ENCODE results near the gene CSMD2.

CSMD2 gene

DNA sequence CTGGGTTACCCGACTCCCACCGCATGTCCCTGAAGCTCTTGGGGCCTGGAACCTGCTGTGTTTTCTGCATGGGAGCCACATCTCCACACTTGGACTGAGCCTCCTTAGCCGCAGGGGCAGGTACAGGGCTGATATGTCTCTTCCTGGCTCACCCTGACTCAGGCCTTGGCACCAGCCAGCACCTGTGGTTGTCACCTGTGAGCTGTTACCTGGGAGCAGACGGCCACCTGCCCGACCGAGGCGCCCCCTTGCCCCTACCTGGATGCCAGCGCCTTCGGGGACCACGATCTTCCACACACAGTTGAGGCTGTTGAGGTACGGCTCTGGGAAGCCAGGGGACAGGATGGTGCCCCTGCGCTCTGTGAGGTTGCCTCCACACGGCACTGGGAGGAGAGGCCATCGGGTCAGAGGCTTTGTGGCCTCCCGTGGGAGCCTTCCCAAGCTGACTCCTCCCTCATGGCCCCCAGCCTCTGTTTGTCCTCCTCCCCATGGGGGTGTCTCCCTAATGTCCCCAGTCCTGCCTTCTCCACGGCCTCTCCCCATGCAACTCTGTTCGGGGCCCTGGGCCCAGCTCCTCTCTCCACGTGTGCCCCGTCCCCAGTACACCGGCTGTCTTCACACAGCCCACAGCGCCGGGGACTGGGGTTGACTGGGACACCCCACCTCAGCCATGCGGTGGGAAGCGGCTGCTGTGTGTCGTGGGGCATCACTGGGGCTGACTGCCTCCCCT, 540.6 kb downstream of the CSMD2 start:
- no peak for DNase-seq

DNA sequence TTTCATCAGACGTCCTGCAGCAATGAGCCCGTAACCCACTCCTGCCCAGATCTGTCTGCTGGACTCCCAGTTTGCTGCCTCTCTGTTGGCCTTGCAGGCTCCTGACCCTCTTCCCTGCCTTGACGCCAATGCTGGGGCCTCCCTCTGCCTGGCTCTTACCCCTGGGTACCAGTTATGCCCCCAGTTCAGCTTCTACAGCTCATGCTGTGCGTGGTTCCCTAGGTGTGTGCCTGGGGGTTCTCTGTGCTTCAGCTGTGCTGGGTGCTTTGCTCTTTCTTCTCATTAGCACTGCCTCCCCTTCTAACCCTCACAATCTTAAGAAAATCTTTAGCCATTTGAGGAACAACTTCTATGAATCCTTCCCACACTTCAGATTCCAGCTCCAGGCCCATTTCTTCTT, 541.2 kb downstream of the CSMD2 start:
- no peak for DNase-seq

DNA sequence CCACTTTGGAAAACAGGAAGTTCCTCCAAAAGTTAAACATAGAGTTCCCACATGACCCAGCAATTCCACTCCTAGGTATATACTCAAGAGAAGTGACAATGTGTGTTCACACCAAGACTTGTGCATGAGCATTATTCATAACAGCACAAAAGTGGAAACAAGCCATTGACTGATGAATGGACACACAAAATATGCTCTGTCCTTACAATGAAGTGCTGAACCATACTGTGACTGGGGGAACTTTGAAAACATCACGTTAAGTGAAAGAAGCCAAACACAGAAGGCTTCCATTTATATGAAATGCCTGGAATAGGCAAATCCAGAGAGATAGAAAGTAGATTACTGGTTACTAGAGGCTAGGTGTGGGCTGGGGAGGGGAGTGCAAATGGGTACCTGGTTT, 542.3 kb downstream of the CSMD2 start:
- DNase-seq = no peak

DNA sequence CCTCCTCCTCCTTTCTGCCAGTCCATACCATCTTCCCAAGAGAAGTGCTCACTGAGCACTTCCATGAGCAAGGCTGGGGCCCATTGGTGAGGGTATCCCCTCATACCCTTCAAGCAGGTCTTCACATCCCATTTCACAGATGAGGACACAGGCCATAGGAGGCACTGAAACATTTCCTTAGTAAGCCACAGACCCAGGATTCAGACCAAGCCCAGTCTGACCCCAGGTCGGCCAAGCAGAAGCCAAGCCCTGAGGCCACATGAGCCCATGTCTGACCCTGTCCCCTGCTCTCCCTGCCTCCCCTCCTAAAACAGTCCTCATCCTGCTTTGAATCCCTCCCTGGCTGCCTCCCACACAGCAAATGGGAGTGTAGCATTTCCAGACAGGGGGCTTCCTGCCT, 546.4 kb downstream of the CSMD2 start:
- no peak for DNase-seq

DNA sequence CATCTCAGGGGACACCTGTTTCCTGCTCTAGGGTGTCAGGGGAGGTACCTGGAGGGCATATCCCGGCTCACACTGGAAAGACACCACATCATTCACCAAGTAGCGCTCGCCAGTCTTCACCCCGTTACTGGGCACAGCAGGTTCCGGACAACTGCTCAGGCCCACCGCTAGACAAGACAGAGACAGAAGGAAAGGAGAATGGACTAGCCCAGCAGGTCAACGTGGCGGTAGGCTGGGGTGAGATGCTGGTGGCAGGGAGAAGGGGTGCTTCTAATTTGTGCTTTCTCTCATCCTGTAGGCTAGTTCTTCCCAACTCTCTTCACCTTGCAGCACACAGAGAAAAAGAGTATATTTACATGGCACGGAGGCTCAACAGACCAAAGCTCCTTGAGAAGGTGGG, 547.6 kb downstream of the CSMD2 start:
- no peak for DNase-seq

DNA sequence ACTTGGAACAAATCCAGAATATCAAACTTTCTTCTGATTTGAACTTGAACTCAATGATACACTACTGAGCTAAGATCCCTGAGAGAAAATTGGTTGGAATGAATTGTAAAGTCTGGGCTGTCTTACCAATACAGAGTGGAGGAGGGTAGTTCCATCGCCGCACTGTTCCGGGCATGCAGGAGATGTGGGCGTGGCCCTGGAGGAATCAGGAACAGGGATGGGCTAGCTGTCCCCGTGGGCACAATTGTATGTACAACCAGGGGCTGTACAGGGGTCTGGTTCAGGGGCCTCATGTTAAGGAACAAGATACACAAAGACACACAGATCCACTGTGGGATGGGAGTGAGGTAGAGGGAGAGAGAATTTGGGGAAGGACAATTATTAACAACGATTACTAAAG, 548.2 kb downstream of the CSMD2 start:
- DNase-seq = no peak

DNA sequence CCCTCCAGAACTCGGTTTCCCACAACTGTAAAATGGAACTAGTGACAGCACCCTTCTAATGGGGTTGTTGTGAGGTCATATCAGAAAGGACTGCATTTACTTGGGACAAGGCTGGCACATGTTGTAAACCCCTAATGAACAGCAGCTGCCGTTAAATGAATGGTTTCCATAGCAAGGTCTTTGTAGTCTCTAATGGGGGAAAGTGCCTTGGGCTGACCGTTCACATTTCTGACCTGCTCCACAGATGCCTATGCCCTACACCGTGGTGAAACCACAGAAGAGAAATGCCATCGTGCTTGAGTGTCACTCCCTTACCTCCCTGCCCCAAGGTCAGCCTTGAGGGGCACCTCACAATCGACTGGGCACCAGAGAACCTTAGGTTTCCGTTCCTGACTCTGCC, 549.5 kb downstream of the CSMD2 start:
- no peak for DNase-seq

DNA sequence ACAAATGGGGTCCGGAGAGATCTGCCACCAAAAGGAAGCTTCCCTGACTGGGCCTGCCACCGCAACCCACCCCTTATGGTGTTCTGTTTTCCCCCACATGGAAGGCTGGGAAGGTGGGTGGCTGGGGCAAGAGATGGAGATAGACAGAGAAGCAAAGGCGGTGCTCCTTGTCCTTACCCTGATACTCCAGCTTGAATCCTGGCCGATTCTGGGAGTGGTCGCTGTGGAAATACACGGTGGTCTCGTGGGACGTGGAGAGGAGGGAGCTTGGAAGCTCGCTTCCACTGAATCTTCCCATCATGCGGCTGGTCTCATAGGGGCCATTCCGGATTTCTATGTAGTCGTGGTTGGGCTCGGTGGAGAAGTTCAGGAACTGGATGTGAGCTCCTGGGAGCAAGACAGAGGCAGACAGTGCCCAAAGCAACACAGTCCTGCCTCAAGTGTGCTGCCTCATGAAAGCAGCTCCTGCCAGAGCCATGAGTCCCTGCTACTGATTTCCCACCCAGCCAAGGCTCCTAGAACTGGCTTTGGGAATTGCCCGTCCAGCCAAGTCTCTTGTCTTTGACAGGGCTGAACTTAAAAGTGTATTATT, 554.1 kb downstream of the CSMD2 start:
- no peak for DNase-seq

DNA sequence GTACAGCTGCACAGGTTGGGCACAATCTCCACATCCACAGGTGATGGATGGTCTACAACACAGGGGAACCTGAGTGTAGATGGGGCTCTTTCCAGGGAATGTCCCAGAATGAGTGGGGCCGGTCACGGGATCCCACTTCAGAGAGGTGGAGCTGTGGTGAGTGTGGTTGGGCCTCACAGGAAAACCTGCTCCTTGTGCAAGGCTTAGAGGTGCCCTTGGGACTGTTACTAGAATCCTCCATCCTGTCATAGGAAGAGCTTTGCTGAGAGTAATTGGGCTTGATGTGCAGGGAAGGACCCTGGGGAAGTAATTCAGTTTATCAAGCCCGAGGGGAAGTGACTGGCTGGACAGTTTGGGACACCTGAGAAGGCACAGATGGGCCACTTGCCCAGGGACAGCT, 554.6 kb downstream of the CSMD2 start:
- no peak for DNase-seq

DNA sequence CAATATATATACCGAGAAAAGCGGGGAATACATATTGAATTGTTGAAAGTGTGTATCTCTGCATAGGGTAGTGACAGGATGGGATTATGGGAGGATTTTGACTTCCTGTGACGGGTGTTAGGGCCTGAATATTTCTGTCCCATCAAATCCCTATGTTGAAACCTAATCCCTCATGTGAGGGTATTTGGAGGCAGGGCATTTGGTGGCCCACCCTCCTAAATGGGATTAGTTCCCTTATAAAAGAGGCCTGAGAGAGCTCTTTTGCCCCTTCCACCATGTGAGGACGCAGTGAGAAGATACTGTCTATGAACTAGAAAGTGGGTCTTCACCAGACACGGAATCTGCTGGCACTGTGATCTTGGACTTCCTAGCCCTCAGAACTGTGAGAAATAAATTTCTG, 555.3 kb downstream of the CSMD2 start:
- DNase-seq = no peak

DNA sequence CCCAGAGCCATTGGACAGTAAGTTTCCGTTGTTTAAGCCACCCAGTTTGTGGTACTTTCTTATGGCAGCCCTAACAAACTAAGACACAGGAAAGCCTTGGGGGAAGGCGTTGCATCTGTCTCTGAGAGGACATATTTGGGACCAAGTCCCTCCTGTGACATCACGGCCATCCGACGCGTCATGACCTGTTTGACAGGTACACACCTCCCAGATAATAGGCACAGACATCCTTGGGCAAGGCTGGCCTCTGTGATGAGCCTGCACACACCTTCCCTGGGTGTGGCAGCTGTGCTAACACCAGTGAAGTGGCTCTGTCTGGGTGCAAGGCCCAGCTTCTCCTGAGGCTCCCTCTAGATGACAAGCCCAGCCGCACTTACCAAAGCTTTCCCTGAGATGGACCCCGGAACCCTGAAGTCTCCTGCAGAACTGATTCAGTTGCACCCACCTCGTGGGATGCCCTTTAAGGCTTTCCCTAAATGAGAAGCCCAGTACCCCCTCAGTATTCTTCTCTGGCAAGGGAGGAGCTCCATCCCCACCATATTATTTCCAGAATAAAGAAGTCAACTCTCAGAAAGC, 556.1 kb downstream of the CSMD2 start:
- DNase-seq = no peak

DNA sequence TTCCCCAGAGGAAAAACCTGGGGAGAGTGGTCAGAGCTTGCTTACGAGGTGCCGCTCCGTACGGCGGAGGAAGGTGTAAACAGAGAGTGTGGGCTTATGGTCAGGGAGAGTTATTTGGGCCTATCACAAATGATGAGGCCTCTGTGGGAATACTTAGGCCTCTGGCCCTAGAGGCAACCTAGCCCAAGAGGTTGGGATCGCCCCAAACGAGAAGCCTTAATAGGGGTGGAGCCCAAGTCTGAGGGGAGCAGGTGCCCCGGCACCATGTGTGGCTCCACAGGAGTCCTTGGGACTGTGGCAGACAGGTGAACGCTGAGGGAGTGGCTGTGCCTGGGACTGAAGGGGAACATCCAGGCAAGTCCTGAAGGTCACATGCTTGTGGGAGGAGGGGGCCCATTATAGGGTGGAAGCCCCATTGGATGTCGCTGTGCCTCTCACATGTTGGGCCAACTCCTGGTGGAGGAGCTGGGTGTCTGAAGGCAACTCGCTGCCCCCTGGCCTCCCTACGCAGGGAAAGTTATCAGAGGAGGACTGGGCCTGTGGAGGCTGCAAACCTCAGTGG, 557.5 kb downstream of the CSMD2 start:
- DNase-seq = no peak

DNA sequence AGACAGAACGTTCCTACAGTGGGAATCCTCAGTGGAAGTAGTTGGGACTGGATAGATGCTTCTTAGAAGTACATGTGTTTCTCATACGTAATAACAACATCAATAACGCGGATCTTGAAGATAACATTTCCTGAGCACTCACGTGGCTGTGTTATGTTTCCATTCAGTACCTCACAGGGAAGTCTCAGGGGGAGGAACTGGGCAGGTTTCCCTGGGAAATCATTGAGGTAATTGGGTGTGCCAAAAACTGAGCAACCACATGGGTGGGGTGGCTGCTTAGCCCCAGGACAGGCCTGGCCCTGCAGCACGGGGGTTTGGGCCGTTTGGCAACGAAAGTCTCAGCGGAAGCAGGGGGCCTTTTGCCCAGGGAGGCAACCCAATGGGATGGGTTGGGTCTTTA, 558.8 kb downstream of the CSMD2 start:
- DNase-seq = no peak

DNA sequence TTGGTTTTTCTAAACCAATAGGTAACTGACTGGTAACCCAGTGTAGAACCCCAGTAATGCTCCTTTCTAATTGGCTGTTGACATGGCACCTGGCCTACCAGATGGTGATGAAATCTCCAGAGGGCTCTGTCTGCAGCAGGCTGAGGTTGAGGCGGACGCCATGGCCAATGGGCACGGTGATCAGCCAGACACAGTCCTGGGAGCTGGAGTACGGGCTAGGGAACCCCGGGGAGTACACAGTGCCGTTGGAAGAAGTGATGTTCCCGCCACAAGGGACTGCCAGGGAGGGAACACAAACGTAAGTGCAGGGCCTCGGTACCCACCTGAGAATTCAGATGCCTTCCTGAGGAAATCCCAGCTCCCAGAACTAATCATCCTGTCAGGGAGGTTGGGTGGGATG, 562.8 kb downstream of the CSMD2 start:
- peak; percentile 81 for DNase-seq

DNA sequence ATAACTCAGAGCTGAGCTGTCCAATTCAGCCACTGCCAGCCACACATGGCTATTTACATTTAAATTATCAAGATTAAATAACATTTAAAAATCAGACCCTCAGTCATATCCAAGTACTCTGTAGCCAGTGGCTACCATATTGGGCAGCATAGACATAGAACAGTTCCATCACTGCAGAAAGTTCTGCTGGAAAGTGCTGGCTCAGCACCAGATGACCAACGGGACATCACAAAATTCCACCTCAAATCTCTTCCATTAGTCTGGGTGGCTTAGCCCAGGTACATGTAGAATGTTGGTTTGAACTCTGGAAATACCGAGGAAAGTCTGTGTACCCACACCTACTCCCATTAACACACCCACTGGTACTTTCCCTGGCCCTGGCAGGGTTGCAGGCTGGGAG, 563.3 kb downstream of the CSMD2 start:
- no peak for DNase-seq

DNA sequence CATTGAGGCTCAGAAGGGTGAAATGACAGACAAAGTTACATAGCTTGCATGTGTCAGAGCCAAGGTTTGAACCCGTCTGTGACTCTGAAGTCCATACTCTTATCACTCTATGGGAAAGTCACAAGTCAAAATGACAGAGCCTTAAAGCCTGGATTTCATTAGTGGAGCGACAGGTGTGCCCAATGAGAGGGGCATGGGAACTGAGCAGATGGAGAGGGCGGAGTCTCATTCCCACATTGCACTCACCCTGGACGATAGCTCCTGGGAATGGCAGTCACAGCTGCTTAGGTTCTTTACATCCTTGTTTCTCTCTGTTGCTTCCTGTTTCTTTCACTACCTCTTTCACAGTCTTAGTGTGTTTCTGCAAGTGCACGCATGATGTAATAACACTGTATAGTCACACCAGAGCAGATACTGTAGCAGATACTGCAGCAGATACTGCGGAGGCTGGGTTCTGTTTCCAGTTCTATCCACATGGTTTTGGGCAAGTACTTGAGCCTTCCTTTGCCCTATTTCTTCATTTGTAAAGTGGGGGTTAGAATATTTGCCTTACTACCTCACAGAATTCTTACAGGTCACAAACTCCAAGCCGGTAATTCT, 565.4 kb downstream of the CSMD2 start:
- peak; percentile 96 for DNase-seq

DNA sequence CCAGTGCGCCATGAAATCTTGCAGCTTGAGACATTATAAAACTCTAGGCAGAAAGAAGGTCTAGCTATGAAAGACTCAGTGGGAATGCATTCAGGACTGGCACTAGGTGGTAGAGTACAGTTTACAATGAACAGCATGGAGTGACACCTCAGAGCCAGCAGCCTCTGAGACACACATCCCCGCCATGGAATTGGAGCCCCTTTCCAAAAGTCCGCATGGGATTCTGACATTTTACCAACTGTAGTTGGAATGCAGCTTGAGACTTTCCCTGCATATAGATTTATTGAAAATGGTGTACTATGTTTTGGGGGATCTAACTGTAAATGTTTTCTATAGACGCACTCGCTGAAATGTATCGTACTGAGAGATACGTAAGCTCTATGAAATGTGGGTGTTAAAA, 576.3 kb downstream of the CSMD2 start:
- no peak for DNase-seq

DNA sequence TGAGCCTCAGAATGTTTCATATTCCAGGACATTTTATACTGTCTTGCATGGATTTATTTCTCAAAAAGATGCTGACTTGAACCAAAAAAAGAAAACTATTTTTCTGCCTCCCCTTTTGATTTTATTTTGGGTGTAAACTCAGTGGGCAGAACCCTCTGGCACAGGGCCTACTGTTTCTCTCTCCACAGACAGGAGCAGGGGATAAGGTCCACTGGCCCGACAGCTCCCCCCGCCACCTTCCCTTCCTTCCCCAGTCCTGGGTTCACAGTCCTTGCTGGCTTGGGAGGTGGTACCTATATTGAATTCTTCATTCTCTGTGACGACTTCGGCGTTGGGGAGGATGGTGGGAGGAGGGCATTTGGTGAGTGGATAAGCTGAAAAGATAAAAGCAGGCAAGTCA, 578.2 kb downstream of the CSMD2 start:
- no peak for DNase-seq

DNA sequence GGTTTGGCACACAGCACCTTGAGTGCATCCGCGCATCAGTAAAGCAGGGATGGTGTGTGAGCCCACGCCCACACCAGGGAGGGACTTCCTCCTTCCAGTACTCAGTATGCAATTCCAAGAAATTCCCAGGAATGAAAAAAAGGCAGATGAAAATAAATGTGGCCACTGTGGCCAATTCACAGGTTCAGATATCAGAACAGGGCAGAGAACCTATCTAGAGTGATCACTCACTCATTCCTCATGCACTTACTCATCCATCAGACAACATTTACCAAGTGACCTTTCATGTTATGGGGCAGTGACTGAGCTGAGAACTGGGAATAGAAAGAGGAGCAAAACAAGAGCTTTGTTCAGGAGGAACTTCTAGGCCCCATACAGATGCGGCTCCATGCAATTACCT, 578.9 kb downstream of the CSMD2 start:
- no peak for DNase-seq

DNA sequence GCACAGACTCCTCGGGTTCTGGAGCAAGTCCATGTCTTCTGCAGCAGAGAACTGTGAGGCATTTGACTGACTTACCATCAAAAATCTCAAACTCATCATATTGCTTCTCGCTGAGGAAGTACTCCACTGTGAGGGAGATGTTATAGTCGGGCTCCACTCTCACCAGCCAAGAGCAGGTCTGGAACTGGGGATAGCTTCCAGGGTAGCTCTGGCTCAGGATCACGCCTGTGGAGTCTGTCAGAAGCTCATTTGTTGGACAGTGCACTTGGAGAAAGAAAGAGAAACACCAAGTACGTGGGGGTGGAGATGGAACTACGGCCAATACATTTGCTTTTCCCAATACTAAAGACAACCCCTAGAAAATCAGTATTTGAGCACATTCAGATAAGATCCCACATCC, 581.5 kb downstream of the CSMD2 start:
- no peak for DNase-seq

DNA sequence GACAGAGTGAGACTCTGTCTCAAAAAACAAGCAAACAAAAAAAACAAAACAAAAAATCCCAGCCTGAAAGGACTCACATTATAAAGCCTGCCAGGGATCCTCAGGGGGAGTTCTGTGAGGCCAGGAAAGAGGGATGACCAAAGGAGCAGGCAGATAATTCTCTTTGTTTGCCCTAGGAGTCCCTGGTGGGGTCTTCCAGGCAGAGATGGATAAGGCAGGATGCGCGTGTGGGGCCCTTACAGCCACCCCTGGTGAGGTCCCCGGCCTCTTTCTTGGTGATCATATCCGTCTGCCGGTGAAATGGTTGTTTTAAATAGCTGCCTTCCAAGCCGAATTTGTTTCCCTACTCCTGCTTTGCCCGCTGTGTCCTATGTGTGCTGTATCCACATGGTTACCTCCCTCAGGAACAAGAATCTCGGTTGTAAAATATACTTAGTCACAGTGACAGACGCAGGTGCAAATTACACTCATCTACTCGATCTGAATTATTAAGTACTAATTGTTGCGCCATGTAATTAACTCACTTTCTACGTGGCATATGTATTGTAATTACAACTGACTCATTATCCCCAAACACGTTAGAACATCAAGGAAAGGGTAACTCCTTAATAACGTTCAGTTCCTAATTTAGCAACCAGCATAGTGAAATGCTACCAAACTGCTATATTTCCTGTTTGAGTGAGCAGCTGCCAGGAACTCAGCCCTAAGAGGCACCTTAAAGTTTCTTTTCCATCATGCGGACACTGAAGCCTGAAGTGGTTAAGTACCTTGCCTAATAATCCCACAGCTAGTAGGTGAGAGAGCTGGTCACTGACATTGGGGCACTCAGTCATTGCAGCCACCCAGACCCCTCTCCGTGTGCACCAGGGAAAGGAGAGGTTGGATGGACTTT, 586.2 kb downstream of the CSMD2 start:
- no peak for DNase-seq

DNA sequence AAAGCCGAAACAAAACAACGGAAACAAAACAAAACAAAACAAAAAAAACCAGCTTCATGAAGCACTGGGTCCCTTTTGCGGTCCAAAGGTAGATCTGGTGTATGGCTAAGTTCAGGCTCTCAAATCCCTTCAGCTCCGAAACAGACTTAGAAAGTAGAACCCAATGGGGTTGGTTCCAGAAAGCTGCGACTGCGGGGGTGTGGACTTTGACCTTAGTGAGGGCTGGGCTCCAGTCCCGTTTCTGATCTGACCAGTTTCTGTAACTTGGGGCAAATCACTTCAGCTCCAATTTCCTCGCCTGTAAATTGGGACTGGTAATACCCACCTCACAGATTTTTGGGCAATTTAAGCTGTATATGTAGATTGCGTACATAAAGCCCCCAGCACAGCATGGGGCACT, 587.4 kb downstream of the CSMD2 start:
- DNase-seq = no peak
